ENCODE results near the gene ATP5F1B. TPM values are rescaled to one million over a fixed set of nuclear protein-coding genes. Genes with fewer than 3 reads are reported as not detected.
A peak's percentile ranks its signal among the peaks of the same experiment; 100 is the strongest.

Gene ATP5F1B
- total RNA-seq, 2 donors from 2014 or later: 661 to 679 TPM

DNA sequence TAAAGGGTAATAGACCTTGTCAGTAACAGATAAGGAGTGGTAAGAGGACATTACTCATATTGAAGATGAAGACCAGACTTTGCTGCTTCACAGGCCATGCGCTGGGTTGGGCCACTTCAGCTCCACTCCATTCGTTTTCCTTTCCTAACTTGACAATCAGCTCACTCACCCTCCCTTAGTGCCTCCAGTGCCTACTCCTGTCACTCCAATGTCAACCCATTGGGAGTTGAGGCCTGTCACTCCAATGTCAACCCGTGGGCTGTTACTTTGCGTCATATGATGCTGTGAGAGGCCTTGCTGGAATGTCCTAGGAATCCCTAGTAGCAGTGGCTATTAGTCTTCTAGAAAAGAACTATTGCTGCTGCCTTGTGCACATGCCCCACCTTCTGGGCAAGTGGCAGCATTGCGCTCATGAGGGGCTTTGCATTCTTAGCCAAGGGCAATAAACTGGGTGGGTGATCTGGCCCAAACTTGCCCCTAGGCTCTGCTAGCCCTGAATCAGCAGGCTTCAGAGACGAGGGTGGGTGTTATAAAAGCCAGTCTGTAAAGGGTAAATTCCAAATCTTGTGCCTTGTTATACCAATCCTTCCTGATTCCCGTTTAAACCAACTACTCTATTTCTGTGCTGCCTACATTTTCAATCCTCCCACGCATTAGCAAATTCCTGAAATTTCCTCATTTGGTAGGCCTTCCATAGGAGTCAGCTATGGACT lies 51.7 kb downstream of the ATP5F1B start:
- DNase-seq (peak; percentile 58 to 59), ATAC-seq (replicated peaks in 1 of 2) (peak; percentile 58 to 59)
- Mint-ChIP-seq H3K4me1 (ENCODE audit: low read depth) (peaks cover 14% of the 10 kb centered on the region), H3K27me3 (ENCODE audit: low read depth) (no peaks in the 10 kb centered on the region), H3K36me3 (ENCODE audit: insufficient read depth in 2 of 2) (peaks cover 0 to 11% of the 10 kb centered on the region in 2 donors), H3K9me3 (no peaks in the 10 kb centered on the region), H3K4me3 (no peak overlapping the region), H3K27ac (no peak overlapping the region)

DNA sequence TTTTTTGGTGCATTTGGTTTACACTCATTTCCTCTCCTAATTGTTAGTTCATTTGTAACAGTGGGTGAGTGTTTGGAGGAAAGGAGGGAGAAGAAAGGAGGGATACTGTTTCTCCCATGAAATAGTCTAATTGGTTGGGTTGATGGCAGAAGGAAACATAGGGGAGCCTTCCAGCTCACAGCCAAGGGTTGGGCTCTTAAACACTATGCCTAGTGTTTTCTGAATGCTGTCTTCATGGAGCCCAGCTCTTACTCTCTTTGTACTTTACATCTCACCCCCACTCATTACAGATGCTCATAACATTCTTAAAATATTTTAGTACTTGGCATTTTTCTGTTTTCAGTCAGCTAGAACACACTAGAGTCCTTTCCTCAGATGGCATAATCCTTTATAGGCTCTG lies 53.8 kb downstream of the ATP5F1B start:
- no peak for DNase-seq
- H3K9me3 Mint-ChIP-seq: no peaks in the 10 kb centered on the region
- H3K4me1 Mint-ChIP-seq (ENCODE audit: low read depth): peaks cover 11% of the 10 kb centered on the region
- ATAC-seq (replicated peaks in 1 of 2): no peak
- H3K4me3 Mint-ChIP-seq: no peak overlapping the region
- peak overlapping the region; percentile 8 for H3K27ac Mint-ChIP-seq
- no peaks in the 10 kb centered on the region for H3K27me3 Mint-ChIP-seq (ENCODE audit: low read depth)
- H3K36me3 Mint-ChIP-seq (ENCODE audit: insufficient read depth in 2 of 2): peaks cover 0 to 3% of the 10 kb centered on the region in 2 donors

DNA sequence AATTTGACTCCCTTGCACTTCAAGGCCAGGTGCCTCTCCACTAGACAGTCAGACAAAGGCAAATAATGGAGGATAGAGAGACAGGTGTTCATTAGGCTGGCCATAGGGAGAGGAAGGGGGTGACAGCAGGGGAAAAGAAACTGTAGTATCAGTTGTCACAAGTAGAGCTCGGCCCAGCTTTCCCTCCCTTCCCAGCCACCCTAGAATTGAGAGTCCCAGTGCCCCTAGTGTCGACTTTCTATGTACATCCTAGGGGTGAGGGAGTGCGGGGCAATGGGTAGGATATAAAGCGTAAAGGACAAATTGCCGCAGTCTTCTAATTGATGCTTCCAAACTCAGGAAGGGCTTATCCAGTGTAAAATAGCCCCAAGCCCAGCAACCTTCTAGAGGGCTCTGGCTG lies 54.7 kb downstream of the ATP5F1B start:
- no peaks in the 10 kb centered on the region for H3K27me3 Mint-ChIP-seq (ENCODE audit: low read depth)
- no peaks in the 10 kb centered on the region for H3K9me3 Mint-ChIP-seq
- ATAC-seq (replicated peaks in 1 of 2) (no peak), DNase-seq (no peak)
- no peak overlapping the region for H3K4me3 Mint-ChIP-seq
- H3K36me3 Mint-ChIP-seq (ENCODE audit: insufficient read depth in 2 of 2): peaks cover 0 to 3% of the 10 kb centered on the region in 2 donors
- H3K4me1 Mint-ChIP-seq (ENCODE audit: low read depth): peaks cover 7% of the 10 kb centered on the region
- H3K27ac Mint-ChIP-seq: no peak overlapping the region

DNA sequence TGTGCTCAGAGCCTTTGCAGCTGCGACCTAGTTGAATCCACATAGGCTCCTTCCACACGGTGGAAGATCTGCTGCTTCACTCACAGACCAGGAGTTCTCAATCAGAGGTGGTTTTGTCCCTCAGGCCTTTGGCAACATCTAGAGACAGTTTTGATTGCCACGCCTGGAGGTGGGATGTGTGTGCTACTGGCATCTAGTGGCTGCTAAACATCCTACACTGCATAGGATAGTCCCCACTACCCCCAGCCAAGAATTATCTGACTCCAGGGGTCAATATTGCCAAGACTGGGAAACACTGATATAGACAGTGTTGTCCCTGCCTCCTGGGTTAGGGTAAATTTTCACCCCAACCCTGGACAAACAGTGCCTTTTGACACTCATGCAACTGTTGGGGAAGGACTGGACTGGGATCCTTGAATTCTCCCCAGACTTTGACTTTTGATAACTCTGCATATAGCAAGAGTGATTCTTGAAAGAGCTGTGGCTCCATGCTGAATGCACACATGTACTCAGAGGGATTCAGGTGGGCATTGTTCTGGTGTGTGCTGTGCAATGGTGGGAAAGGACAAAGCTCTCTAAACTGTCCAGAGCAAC lies 55.5 kb downstream of the ATP5F1B start:
- no peak overlapping the region for H3K27ac Mint-ChIP-seq
- H3K4me3 Mint-ChIP-seq: no peak overlapping the region
- no peaks in the 10 kb centered on the region for H3K9me3 Mint-ChIP-seq
- no peaks in the 10 kb centered on the region for H3K27me3 Mint-ChIP-seq (ENCODE audit: low read depth)
- ATAC-seq (replicated peaks in 1 of 2) (peak; percentile 71 to 72), DNase-seq (peak; percentile 16 to 17)
- H3K4me1 Mint-ChIP-seq (ENCODE audit: low read depth): no peaks in the 10 kb centered on the region
- no peaks in the 10 kb centered on the region for H3K36me3 Mint-ChIP-seq (ENCODE audit: insufficient read depth in 2 of 2)

DNA sequence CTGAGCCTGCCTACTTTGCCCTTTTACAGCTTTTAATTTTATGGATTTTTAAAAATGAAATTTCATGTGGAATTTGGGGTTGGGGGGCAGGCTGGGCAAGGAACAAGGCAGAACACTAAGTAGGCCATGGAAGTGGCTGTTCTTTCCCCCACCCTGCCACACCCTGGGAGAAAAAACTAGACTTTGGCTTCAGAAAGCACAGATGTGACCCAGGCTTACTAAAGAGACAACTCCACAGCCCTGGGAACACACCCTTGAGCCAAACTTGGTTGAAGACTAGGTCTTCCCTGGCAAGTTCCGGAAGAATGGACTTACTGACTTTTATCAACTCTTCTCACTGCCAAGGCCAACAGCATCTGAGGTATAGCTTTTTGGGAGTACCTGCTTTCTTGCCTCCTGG lies 56.0 kb downstream of the ATP5F1B start:
- H3K36me3 Mint-ChIP-seq (ENCODE audit: insufficient read depth in 2 of 2): no peaks in the 10 kb centered on the region
- DNase-seq (no peak), ATAC-seq (replicated peaks in 1 of 2) (no peak)
- no peak overlapping the region for H3K4me3 Mint-ChIP-seq
- H3K9me3 Mint-ChIP-seq: no peaks in the 10 kb centered on the region
- H3K27ac Mint-ChIP-seq: no peak overlapping the region
- H3K27me3 Mint-ChIP-seq (ENCODE audit: low read depth): no peaks in the 10 kb centered on the region
- H3K4me1 Mint-ChIP-seq (ENCODE audit: low read depth): no peaks in the 10 kb centered on the region

Other genes starting within 250 kb of the ATP5F1B start
- gene TIMELESS, start 196.6 kb downstream of the ATP5F1B start, total RNA-seq: 10 to 100 TPM; 44.1 to 61.6 TPM
- gene MIP, start 191.3 kb downstream of the ATP5F1B start, total RNA-seq: not detected
- gene SPRYD4, start 177.4 kb downstream of the ATP5F1B start, total RNA-seq: 1 to 10 TPM; 3.8 to 4.4 TPM
- gene GLS2, start 157.8 kb downstream of the ATP5F1B start, total RNA-seq: 1 to 10 TPM; 4.3 to 7.2 TPM
- 10 to 100 TPM in 1 of 2 donors, 1 to 10 TPM in 1; 7.9 to 12.7 TPM for gene RBMS2, start 124.2 kb downstream of the ATP5F1B start, total RNA-seq
- 100 to 1,000 TPM; 128 to 154 TPM for gene BAZ2A, start 15.7 kb downstream of the ATP5F1B start, total RNA-seq
- gene PTGES3, start 42.3 kb upstream of the ATP5F1B start, total RNA-seq: 100 to 1,000 TPM; 166 to 192 TPM
- gene NACA, start 79.3 kb upstream of the ATP5F1B start, total RNA-seq: 100 to 1,000 TPM; 903 to 922 TPM
- 10 to 100 TPM; 84.5 to 96.4 TPM for gene PRIM1, start 106.3 kb upstream of the ATP5F1B start, total RNA-seq
- gene HSD17B6, start 117.3 kb upstream of the ATP5F1B start, total RNA-seq: 1 to 10 TPM; 6.6 to 7.3 TPM

Data from activated T-cell treated with anti-CD3 and anti-CD28 coated beads, Interleukin-2, amount 50 U/mL, for 72 hours (primary cell).